Measurements from ENCODE around the gene LRP1. TPM values are rescaled to one million over a fixed set of nuclear protein-coding genes. Genes with fewer than 3 reads are reported as not detected.
A peak's percentile ranks its signal among the peaks of the same experiment; 100 is the strongest.

Gene LRP1
- total RNA-seq, 1 experiment from 2014 or later: 9.0 TPM

- TF ChIP-seq POLR2AphosphoS5 (IDR thresholded peaks at IDR 0.05; ENCODE audit: low read depth, low read length) (no peak), CTCF (IDR thresholded peaks at IDR 0.05) (no peak), TCF7L2 (IDR thresholded peaks at IDR 0.05; ENCODE audit: low read depth, low read length) (no peak), REST (IDR thresholded peaks at IDR 0.05; ENCODE audit: insufficient read depth in 1 of 2, low read depth in 2 of 2, low read length in 1 of 2) (no peak), SIN3A (IDR thresholded peaks at IDR 0.05; ENCODE audit: borderline replicate concordance, insufficient read depth, low read depth, low read length) (no peak)
- Histone ChIP-seq H3K27me3 (ENCODE audit: control insufficient read depth, insufficient read depth, low read length) (no peaks in the 10 kb centered on the region), H3K36me3 (ENCODE audit: control insufficient read depth, insufficient read depth, low read length) (peaks cover 5% of the 10 kb centered on the region; the same call in 1 of the 2 replicates), H3K4me1 (ENCODE audit: control insufficient read depth, insufficient read depth, low read length) (peaks cover 21% of the 10 kb centered on the region), H3K4me3 (ENCODE audit: low read depth in 2 of 2, low read length in 2 of 2) (peak overlapping the region; percentile 74 to 76; a peak in 3 of 4 replicates), H3K9me3 (ENCODE audit: control insufficient read depth, insufficient read depth, low read depth, low read length) (no peaks in the 10 kb centered on the region), H3K27ac (ENCODE audit: low read length) (peak overlapping the region; percentile 39; the same call in 1 of the 2 replicates)
- TSS peak; percentile 61 for BruUV-seq (replicated peaks)
- POLR2A ChIA-PET: no interaction called here
- intact Hi-C loops (cut with micrococcal nuclease; ENCODE audit: unreplicated experiment): no loop called here
- ATAC-seq (no peak), DNase-seq (ENCODE audit: low read depth, low spot score) (no peak)
- CTCF ChIA-PET: interaction anchor here (2.4 kb wide), 1 partner anchor 21 kb away, joined by 7 read pairs; no protein-coding TSS in a partner anchor
- in situ Hi-C loops (cut with HindIII; ENCODE audit: low pct_unique_long_range_greater_than_20kb, low sequenced_read_pairs): no loop called here
These were observed 37.8 kb upstream of the LRP1 start for GRCh38 chr12:57090490-57090889.

DNA sequence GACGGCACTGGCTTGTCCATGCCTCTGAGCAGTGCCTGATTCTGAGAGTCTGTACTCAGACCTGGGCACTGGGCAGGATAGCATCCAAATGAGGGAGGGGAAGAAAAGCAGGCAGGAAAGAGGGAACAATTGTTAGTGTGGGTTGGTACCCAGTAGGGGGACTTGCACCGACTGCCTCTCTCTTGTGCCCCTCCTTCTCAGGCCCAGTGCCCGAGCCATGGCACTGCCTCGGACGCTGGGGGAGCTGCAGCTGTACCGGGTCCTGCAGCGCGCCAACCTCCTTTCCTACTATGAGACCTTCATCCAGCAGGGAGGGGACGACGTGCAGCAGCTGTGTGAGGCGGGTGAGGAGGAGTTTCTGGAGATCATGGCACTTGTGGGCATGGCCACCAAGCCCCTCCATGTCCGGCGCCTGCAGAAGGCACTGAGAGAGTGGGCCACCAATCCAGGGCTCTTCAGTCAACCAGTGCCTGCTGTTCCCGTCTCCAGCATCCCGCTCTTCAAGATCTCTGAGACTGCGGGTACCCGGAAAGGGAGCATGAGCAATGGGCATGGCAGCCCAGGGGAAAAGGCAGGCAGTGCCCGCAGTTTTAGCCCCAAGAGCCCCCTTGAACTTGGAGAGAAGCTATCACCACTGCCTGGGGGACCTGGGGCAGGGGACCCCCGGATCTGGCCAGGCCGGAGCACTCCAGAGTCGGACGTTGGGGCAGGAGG is 37.2 kb upstream of the LRP1 start:
- no peaks in the 10 kb centered on the region for H3K27me3 ChIP-seq (ENCODE audit: control insufficient read depth, insufficient read depth, low read length)
- ATAC-seq (no peak), DNase-seq (ENCODE audit: low read depth, low spot score) (no peak)
- no peak overlapping the region for H3K4me3 ChIP-seq (ENCODE audit: low read depth in 2 of 2, low read length in 2 of 2)
- peaks cover 18% of the 10 kb centered on the region for H3K4me1 ChIP-seq (ENCODE audit: control insufficient read depth, insufficient read depth, low read length)
- H3K9me3 ChIP-seq (ENCODE audit: control insufficient read depth, insufficient read depth, low read depth, low read length): no peaks in the 10 kb centered on the region
- in situ Hi-C loops (cut with HindIII; ENCODE audit: low pct_unique_long_range_greater_than_20kb, low sequenced_read_pairs): no loop called here
- no peak overlapping the region for H3K27ac ChIP-seq (ENCODE audit: low read length)
- TF ChIP-seq POLR2AphosphoS5 (IDR thresholded peaks at IDR 0.05; ENCODE audit: low read depth, low read length): no peak
- no peak for TF ChIP-seq SIN3A (IDR thresholded peaks at IDR 0.05; ENCODE audit: borderline replicate concordance, insufficient read depth, low read depth, low read length)
- no peak for TF ChIP-seq REST (IDR thresholded peaks at IDR 0.05; ENCODE audit: insufficient read depth in 1 of 2, low read depth in 2 of 2, low read length in 1 of 2)
- TF ChIP-seq TCF7L2 (IDR thresholded peaks at IDR 0.05; ENCODE audit: low read depth, low read length): no peak
- TF ChIP-seq CTCF (IDR thresholded peaks at IDR 0.05): no peak
- no TSS peak for BruUV-seq (replicated peaks)
- ChIA-PET CTCF (interaction anchor here (2.4 kb wide), 1 partner anchor 22 kb away, joined by 7 read pairs; no protein-coding TSS in a partner anchor), POLR2A (no interaction called here)
- intact Hi-C loops (cut with micrococcal nuclease; ENCODE audit: unreplicated experiment): no loop called here
- peaks cover 5% of the 10 kb centered on the region; the same call in 1 of the 2 replicates for H3K36me3 ChIP-seq (ENCODE audit: control insufficient read depth, insufficient read depth, low read length)
